GM19099 (cell line): Measurements from ENCODE around the gene CCR4.

Experiments used
- POLR2A ChIP-seq: IDR thresholded peaks from 3 replicates; pipeline ENCODE4 v1.6.1; 2011; ENCODE audit warnings: low read depth; ENCODE audit not compliant: insufficient read length; ENCODE audit errors: extremely low read depth

Gene CCR4

GRCh38 chr3:33003308-33003707 lies 51.9 kb downstream of the CCR4 start:
- no peak for TF ChIP-seq POLR2A

GRCh38 chr3:33004205-33004604 lies 52.8 kb downstream of the CCR4 start:
- TF ChIP-seq POLR2A = no peak

GRCh38 chr3:33004961-33005360 lies 53.5 kb downstream of the CCR4 start:
- no peak for TF ChIP-seq POLR2A
